Measurements from ENCODE around the gene POGLUT2.

- TF ChIP-seq CTCF (conservative IDR thresholded peaks at IDR 0.05) (no peak), EZH2 (IDR thresholded peaks at IDR 0.05; ENCODE audit: low read depth) (no peak)
Measured at GRCh38 chr13:102770435-102770834, 28.3 kb downstream of the POGLUT2 start.

Measured in PC-9 (cell line).